ENCODE data around the gene TMEM156.

- TF ChIP-seq CTCF (IDR thresholded peaks at IDR 0.05) (no peak), POLR2A (IDR thresholded peaks at IDR 0.05) (no peak)
These were observed 103.2 kb downstream of the TMEM156 start for GRCh38 chr4:38928974-38929373.

Measured in esophagus squamous epithelium (tissue), 4 donors.